Liver (tissue), 9 donors: ENCODE measurements around the gene PDK2. TPM values are rescaled to one million over a fixed set of nuclear protein-coding genes. Genes with fewer than 3 reads are reported as not detected.

ENCODE experiments used
- DNase-seq: peaks from one replicate; pipeline ENCODE4 v3.0.0-alpha.2; 2017; ENCODE audit warnings: low spot score
- H3K27ac ChIP-seq, 2 donors: one replicate each; pipeline ENCODE4 v1.7.0; 2013; ENCODE audit warnings: inconsistent platforms in 2 of 2, low read length in 2 of 2, control low read depth in 1 of 2, low read depth in 1 of 2, mild to moderate bottlenecking in 1 of 2
- H3K27me3 ChIP-seq, 4 donors: one replicate each; pipeline versions ENCODE4 v1.6.1 to v1.7.0; 2013; ENCODE audit warnings: low read length in 3 of 4, inconsistent platforms in 1 of 4, mild to moderate bottlenecking in 1 of 4, moderate library complexity in 1 of 4; ENCODE audit not compliant: control insufficient read depth in 4 of 4, insufficient read depth in 4 of 4
- H3K36me3 ChIP-seq, 4 donors: one replicate each; pipeline versions ENCODE4 v1.6.1 to v1.7.0; 2013; ENCODE audit warnings: low read length in 3 of 4, mild to moderate bottlenecking in 3 of 4, low read depth in 1 of 4, moderate library complexity in 1 of 4; ENCODE audit not compliant: control insufficient read depth in 4 of 4, insufficient read depth in 3 of 4
- H3K4me1 ChIP-seq, 4 donors: one replicate each; pipeline versions ENCODE4 v1.6.1 to v1.7.0; 2013; ENCODE audit warnings: low read length in 3 of 4, mild to moderate bottlenecking in 3 of 4, moderate library complexity in 1 of 4; ENCODE audit not compliant: control insufficient read depth in 4 of 4, insufficient read depth in 4 of 4
- H3K4me3 ChIP-seq, 3 donors: one replicate each; pipeline versions ENCODE4 v1.6.1 to v1.7.0; 2013; ENCODE audit warnings: low read length in 3 of 3, control low read depth in 1 of 3, low read depth in 1 of 3, mild to moderate bottlenecking in 1 of 3
- H3K9ac ChIP-seq, 2 donors: one replicate each; pipeline ENCODE4 v1.7.0; 2013; ENCODE audit warnings: low read length in 2 of 2, mild to moderate bottlenecking in 2 of 2, moderate library complexity in 2 of 2, control low read depth in 1 of 2, low read depth in 1 of 2
- H3K9me3 ChIP-seq, 4 donors: one replicate each; pipeline versions ENCODE4 v1.6.1 to v1.7.0; 2013; ENCODE audit warnings: low read length in 3 of 4; ENCODE audit not compliant: control insufficient read depth in 4 of 4
- ATF3 ChIP-seq: IDR thresholded peaks from 2 replicates; pipeline ENCODE4 v1.6.1; 2016; ENCODE audit warnings: antibody characterized with exemption
- EGR1 ChIP-seq, 2 donors: IDR thresholded peaks; 2 replicates each; pipeline ENCODE4 v1.6.1; 2016 to 2018; ENCODE audit warnings: antibody characterized with exemption in 2 of 2, low read depth in 2 of 2
- FOXA2 ChIP-seq: IDR thresholded peaks from 2 replicates; pipeline ENCODE4 v1.6.1; 2016; ENCODE audit warnings: antibody characterized with exemption
- GABPA ChIP-seq, 2 donors: IDR thresholded peaks in 1 of 2; conservative IDR thresholded peaks in 1 of 2; 2 replicates each; pipeline ENCODE4 v1.6.1; 2016; ENCODE audit warnings: antibody characterized with exemption in 2 of 2, mild to moderate bottlenecking in 1 of 2, moderate library complexity in 1 of 2
- HNF4A ChIP-seq, 2 donors: conservative IDR thresholded peaks; 2 replicates each; pipeline ENCODE4 v1.6.1; 2016; ENCODE audit warnings: antibody characterized with exemption in 2 of 2, mild to moderate bottlenecking in 2 of 2
- HNF4G ChIP-seq: IDR thresholded peaks from 2 replicates; pipeline ENCODE4 v1.6.1; 2016; ENCODE audit warnings: antibody characterized with exemption
- JUND ChIP-seq, 2 donors: IDR thresholded peaks; 2 replicates each; pipeline ENCODE4 v1.6.1; 2016; ENCODE audit warnings: antibody characterized with exemption in 2 of 2
- NR2F2 ChIP-seq: IDR thresholded peaks from 2 replicates; pipeline ENCODE4 v1.6.1; 2016; ENCODE audit warnings: antibody characterized with exemption
- RAD21 ChIP-seq, 2 donors: IDR thresholded peaks; 2 replicates each; pipeline ENCODE4 v1.6.1; 2016; ENCODE audit warnings: antibody characterized with exemption in 2 of 2, mild to moderate bottlenecking in 2 of 2
- RXRA ChIP-seq, 2 donors: IDR thresholded peaks; 2 replicates each; pipeline ENCODE4 v1.6.1; 2017 to 2018; ENCODE audit warnings: antibody characterized with exemption in 2 of 2, mild to moderate bottlenecking in 1 of 2
- SP1 ChIP-seq: IDR thresholded peaks from 2 replicates; pipeline ENCODE4 v1.6.1; 2018; ENCODE audit warnings: antibody characterized with exemption, mild to moderate bottlenecking
- TAF1 ChIP-seq: conservative IDR thresholded peaks from 2 replicates; pipeline ENCODE4 v1.6.1; 2016; ENCODE audit warnings: antibody characterized with exemption, mild to moderate bottlenecking
- YY1 ChIP-seq: IDR thresholded peaks from 2 replicates; pipeline ENCODE4 v1.6.1; 2016; ENCODE audit warnings: antibody characterized with exemption, mild to moderate bottlenecking
- WGBS: extraction: QIAGEN DNeasy Blood & Tissue Kit; methylation state at CpG from one replicate; pipeline ENCODE4 v1.1.7; 2013; 5-methylcytosine and 5-hydroxymethylcytosine counted together
- polyA plus RNA-seq, 2 donors: library from polyadenylated mRNA; stranded (reverse) in 1 of 2; unstranded in 1 of 2; fragments of 200-250 nt in 1 of 2; fragments of >200 nt in 1 of 2; fragmentation: Nextera tagmentation in 1 of 2; extraction: Ambion mirVana in 1 of 2; gene quantifications; one replicate each; pipeline versions ENCODE4 v1.2.1 to v1.2.3, GENCODE V29; 2013 to 2015
- total RNA-seq, 2 donors: library from RNA; depleted of rRNA; stranded (reverse); fragments of >200 nt; gene quantifications; one replicate each; pipeline ENCODE4 v1.2.3, GENCODE V29; 2014
- TF ChIP-seq, protein P1 (sequence below): IDR thresholded peaks from 2 replicates; pipeline ENCODE4 v1.6.1; 2016; ENCODE audit warnings: antibody characterized with exemption
- TF ChIP-seq, protein P2 (sequence below): fragments of 150-350 bp; IDR thresholded peaks from 2 replicates; pipeline ENCODE4 v1.5.1; 2017; ENCODE audit warnings: improper control_type of control experiment, low read depth, low read length; ENCODE audit not compliant: missing input control
- TF ChIP-seq, protein P3 (sequence below): IDR thresholded peaks from 2 replicates; pipeline ENCODE4 v1.6.1; 2016; ENCODE audit warnings: antibody characterized with exemption
- donor health status: healthy.
- donor health status: healthy.
- donor health status: healthy.
- donor health status: healthy.
- donor health status: healthy.

Gene PDK2
- total and polyA plus RNA-seq, 4 donors = 8.6 to 36.6 (median 28.5) TPM

GRCh38 chr17:50103941-50104340 is 8.8 kb downstream of the PDK2 start:
- H3K4me3 ChIP-seq = no peak overlapping the region
- no peaks in the 10 kb centered on the region for H3K27me3 ChIP-seq
- peaks cover 12 to 28% (median 21%) of the 10 kb centered on the region in 4 donors for H3K36me3 ChIP-seq
- peaks cover 15 to 34% (median 29%) of the 10 kb centered on the region in 4 donors for H3K4me1 ChIP-seq
- WGBS = 96% methylated on average over 5 of the region's 5 CpGs
- DNase-seq = no peak
- H3K9ac ChIP-seq = no peak overlapping the region
- H3K9me3 ChIP-seq = no peaks in the 10 kb centered on the region
- no peak overlapping the region for H3K27ac ChIP-seq
- TF ChIP-seq JUND (IDR thresholded peaks at IDR 0.05) (no peak), EGR1 (IDR thresholded peaks at IDR 0.05; ENCODE audit: low read depth in 2 of 2) (no peak), TAF1 (no peak), SP1 (no peak), RXRA (IDR thresholded peaks at IDR 0.05) (no peak)
- TF ChIP-seq, protein P1, sequence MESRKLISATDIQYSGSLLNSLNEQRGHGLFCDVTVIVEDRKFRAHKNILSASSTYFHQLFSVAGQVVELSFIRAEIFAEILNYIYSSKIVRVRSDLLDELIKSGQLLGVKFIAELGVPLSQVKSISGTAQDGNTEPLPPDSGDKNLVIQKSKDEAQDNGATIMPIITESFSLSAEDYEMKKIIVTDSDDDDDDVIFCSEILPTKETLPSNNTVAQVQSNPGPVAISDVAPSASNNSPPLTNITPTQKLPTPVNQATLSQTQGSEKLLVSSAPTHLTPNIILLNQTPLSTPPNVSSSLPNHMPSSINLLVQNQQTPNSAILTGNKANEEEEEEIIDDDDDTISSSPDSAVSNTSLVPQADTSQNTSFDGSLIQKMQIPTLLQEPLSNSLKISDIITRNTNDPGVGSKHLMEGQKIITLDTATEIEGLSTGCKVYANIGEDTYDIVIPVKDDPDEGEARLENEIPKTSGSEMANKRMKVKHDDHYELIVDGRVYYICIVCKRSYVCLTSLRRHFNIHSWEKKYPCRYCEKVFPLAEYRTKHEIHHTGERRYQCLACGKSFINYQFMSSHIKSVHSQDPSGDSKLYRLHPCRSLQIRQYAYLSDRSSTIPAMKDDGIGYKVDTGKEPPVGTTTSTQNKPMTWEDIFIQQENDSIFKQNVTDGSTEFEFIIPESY = no peak

DNA sequence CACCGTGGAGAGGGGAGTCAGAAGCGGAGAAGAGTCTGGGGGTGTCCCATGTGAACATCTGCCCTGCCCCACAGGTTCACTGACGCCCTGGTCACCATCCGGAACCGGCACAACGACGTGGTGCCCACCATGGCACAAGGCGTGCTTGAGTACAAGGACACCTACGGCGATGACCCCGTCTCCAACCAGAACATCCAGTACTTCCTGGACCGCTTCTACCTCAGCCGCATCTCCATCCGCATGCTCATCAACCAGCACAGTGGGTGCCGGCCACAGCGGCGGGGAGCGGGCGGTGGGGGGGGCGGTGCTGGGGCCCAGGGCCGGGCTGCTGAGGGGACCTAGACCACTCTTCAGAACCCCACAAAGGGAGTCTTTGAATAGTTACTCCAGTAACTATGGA is 10.7 kb downstream of the PDK2 start:
- H3K27ac ChIP-seq = no peak overlapping the region
- no peak for DNase-seq
- peaks cover 15 to 24% (median 20%) of the 10 kb centered on the region in 4 donors for H3K4me1 ChIP-seq

More for the DNA sequence above, 10.7 kb downstream of the PDK2 start:
- no peak overlapping the region for H3K4me3 ChIP-seq
- WGBS = 96% methylated on average over 21 of the region's 21 CpGs
- no peak overlapping the region for H3K9ac ChIP-seq
- no peaks in the 10 kb centered on the region for H3K27me3 ChIP-seq
- H3K36me3 ChIP-seq = peaks cover 17 to 39% (median 25%) of the 10 kb centered on the region in 4 donors
- no peaks in the 10 kb centered on the region for H3K9me3 ChIP-seq
- TF ChIP-seq, protein P2, sequence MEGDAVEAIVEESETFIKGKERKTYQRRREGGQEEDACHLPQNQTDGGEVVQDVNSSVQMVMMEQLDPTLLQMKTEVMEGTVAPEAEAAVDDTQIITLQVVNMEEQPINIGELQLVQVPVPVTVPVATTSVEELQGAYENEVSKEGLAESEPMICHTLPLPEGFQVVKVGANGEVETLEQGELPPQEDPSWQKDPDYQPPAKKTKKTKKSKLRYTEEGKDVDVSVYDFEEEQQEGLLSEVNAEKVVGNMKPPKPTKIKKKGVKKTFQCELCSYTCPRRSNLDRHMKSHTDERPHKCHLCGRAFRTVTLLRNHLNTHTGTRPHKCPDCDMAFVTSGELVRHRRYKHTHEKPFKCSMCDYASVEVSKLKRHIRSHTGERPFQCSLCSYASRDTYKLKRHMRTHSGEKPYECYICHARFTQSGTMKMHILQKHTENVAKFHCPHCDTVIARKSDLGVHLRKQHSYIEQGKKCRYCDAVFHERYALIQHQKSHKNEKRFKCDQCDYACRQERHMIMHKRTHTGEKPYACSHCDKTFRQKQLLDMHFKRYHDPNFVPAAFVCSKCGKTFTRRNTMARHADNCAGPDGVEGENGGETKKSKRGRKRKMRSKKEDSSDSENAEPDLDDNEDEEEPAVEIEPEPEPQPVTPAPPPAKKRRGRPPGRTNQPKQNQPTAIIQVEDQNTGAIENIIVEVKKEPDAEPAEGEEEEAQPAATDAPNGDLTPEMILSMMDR = no peak
- TF ChIP-seq ATF3 = no peak
- no peak for TF ChIP-seq RXRA (IDR thresholded peaks at IDR 0.05)
- no peak for TF ChIP-seq EGR1 (IDR thresholded peaks at IDR 0.05; ENCODE audit: low read depth in 2 of 2)
- no peak for TF ChIP-seq NR2F2
- TF ChIP-seq HNF4A (conservative IDR thresholded peaks at IDR 0.05) = no peak
- TF ChIP-seq RAD21 (IDR thresholded peaks at IDR 0.05) = no peak
- no peak for TF ChIP-seq GABPA (IDR thresholded peaks at IDR 0.05 in 1 of 2, conservative IDR thresholded peaks at IDR 0.05 in 1 of 2)
- TF ChIP-seq HNF4G = no peak
- no peak for TF ChIP-seq JUND (IDR thresholded peaks at IDR 0.05)
- no peak for TF ChIP-seq TAF1
- TF ChIP-seq, protein P3, sequence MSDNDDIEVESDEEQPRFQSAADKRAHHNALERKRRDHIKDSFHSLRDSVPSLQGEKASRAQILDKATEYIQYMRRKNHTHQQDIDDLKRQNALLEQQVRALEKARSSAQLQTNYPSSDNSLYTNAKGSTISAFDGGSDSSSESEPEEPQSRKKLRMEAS = no peak
- TF ChIP-seq YY1 = no peak
- no peak for TF ChIP-seq FOXA2
